Stimulated activated CD8-positive, alpha-beta memory T cell treated with anti-CD3 and anti-CD28 coated beads, Interleukin-12 subunit alpha, Interleukin-12 subunit beta, amount 100 ng/mL, for 4 hours (primary cell): ENCODE results near the gene RTL10.

Experiments
- DNase-seq: peaks from one replicate; pipeline ENCODE4 v3.0.0-alpha.2; 2020; ENCODE audit warnings: low read depth

RTL10 gene

GRCh38 chr22:19823191-19823901 is 31.3 kb downstream of the RTL10 start:
- DNase-seq, result no peak

- DNase-seq, result no peak
Observed at GRCh38 chr22:19822301-19823117, 32.2 kb downstream of the RTL10 start.

GRCh38 chr22:19821523-19822300 is 33.0 kb downstream of the RTL10 start:
- DNase-seq, result no peak

GRCh38 chr22:19820880-19821522 is 33.7 kb downstream of the RTL10 start:
- no peak for DNase-seq

- DNase-seq, result no peak
Observed at GRCh38 chr22:19819911-19820879, 34.5 kb downstream of the RTL10 start.

- DNase-seq, result no peak
Observed at GRCh38 chr22:19819208-19819910, 35.3 kb downstream of the RTL10 start.

GRCh38 chr22:19818324-19819207 is 36.1 kb downstream of the RTL10 start:
- no peak for DNase-seq

GRCh38 chr22:19816372-19817119 is 38.1 kb downstream of the RTL10 start:
- no peak for DNase-seq

GRCh38 chr22:19815823-19816290 is 38.8 kb downstream of the RTL10 start:
- no peak for DNase-seq

GRCh38 chr22:19815093-19815822 is 39.4 kb downstream of the RTL10 start:
- DNase-seq, result no peak

GRCh38 chr22:19814428-19814827 is 40.2 kb downstream of the RTL10 start:
- DNase-seq, result no peak

- DNase-seq, result no peak
Observed at GRCh38 chr22:19812910-19813309, 41.8 kb downstream of the RTL10 start.

- no peak for DNase-seq
Observed at GRCh38 chr22:19811811-19812771, 42.6 kb downstream of the RTL10 start.

GRCh38 chr22:19811211-19811621 is 43.5 kb downstream of the RTL10 start:
- DNase-seq, result no peak

GRCh38 chr22:19810381-19811201 is 44.1 kb downstream of the RTL10 start:
- no peak for DNase-seq

- no peak for DNase-seq
Observed at GRCh38 chr22:19809741-19810140, 44.9 kb downstream of the RTL10 start.
